Esophagus muscularis mucosa (tissue), 4 donors: Measurements from ENCODE around the gene NKPD1. TPM values are rescaled to one million over a fixed set of nuclear protein-coding genes. Genes with fewer than 3 reads are reported as not detected.

Experiments
- DNase-seq: peaks from one replicate; pipeline ENCODE4 v3.0.0-alpha.2; 2017; ENCODE audit errors: extremely low spot score
- H3K27ac ChIP-seq, 4 donors: fragments of 200-600 bp; sonication (generic); replicated peaks in 1 of 4; 1 replicate in 3 of 4; 2 replicates in 1 of 4; pipeline ENCODE4 v1.5.1; 2016 to 2019; ENCODE audit warnings: mild to moderate bottlenecking in 1 of 4
- H3K27me3 ChIP-seq, 4 donors: fragments of 200-600 bp; sonication (generic); one replicate each; pipeline versions ENCODE4 v1.5.1 to v1.6.0; 2016 to 2019
- H3K36me3 ChIP-seq, 4 donors: fragments of 200-600 bp; sonication (generic); one replicate each; pipeline ENCODE4 v1.5.1; 2016 to 2019
- H3K4me1 ChIP-seq, 4 donors: fragments of 200-600 bp; sonication (generic); one replicate each; pipeline ENCODE4 v1.5.1; 2016 to 2019
- H3K4me3 ChIP-seq, 4 donors: fragments of 200-600 bp; sonication (generic); 1 replicate in 2 of 4; 2 replicates in 2 of 4; pipeline ENCODE4 v1.5.1; 2016 to 2019; ENCODE audit warnings: mild to moderate bottlenecking in 4 of 4, moderate library complexity in 1 of 4
- H3K9me3 ChIP-seq, 4 donors: fragments of 200-600 bp; sonication (generic); 1 replicate in 3 of 4; 2 replicates in 1 of 4; pipeline ENCODE4 v1.5.1; 2016 to 2019
- CTCF ChIP-seq, 3 experiments: fragments of 200-600 bp in 2 of 3; fragments of 450-650 bp in 1 of 3; sonication (generic) in 2 of 3; IDR thresholded peaks; one replicate each; pipeline ENCODE4 v1.5.1; 2017 to 2019; ENCODE audit warnings: antibody characterized with exemption in 3 of 3, mild to moderate bottlenecking in 2 of 3, moderate library complexity in 1 of 3
- EP300 ChIP-seq: sonication (generic); formaldehyde crosslinking; IDR thresholded peaks from one replicate; pipeline ENCODE4 v1.6.1; 2017; ENCODE audit warnings: antibody characterized with exemption
- POLR2A ChIP-seq: fragments of 450-650 bp; IDR thresholded peaks from one replicate; pipeline ENCODE4 v1.6.1; 2017; ENCODE audit warnings: antibody characterized with exemption, moderate library complexity, mild to moderate bottlenecking, low read depth
- POLR2AphosphoS5 ChIP-seq, 2 donors: sonication (generic); formaldehyde crosslinking; IDR thresholded peaks; one replicate each; pipeline ENCODE4 v1.6.1; 2017; ENCODE audit warnings: antibody characterized with exemption in 2 of 2
- WGBS: methylation state at CpG from one replicate; pipeline ENCODE4 v1.1.5; 2018; 5-methylcytosine and 5-hydroxymethylcytosine counted together
- intact Hi-C: fragments of 100-400 bp; cut with DNase I; formaldehyde crosslinking; loops from one replicate; pipeline ENCODE4 v1.15.1; 2023
- total RNA-seq, 4 donors: library from RNA; depleted of rRNA; stranded (reverse); fragments of >200 nt; gene quantifications; one replicate each; pipeline versions ENCODE4 v1.1.0 to v1.2.1, GENCODE V29; 2016

The NKPD1 gene
- total RNA-seq = under 1 TPM in 1 of 4 donors, not detected in 3; 0.26 TPM

DNA sequence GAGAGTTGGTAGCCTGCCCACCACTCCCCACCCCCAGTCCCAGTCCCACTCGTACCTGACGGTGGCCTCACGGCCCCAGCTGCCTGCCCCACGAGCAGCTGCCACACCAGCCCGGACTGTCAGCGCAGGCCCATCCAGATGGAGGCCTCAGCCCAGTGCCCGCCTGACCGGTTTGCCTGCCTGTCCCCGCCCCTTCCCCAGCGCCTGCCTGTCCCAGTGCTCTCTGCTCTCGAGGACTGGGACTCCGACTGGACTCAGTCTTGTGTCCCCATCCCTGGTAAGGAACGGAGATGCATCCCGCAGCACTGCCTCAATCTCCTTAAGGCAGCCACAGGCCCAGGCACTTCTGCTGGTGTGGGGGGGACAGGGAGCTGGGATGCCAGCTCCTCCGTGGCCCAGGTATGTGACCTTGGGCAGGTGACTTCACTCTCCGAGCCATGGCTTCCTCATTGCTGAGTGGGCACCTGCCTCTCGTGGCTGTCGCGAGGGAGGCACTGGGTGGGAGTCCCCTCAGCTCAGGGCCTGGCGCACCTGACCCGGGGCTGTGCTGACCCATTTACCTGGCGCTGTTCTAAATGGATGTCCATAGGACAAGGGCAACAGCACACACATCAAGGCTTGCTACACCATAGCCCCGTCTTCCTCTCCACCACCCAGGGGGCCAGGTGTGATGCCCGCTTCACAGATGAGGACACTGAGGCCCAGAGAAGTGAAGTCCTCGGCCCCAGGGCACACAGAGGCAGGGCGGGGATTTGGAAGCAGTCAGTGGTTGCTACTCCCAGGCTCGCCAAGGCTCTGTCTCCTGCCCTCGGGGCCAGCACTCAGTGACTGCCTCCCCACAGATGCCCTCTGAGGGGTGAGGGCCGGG lies at the start of gene NKPD1:
TSS of gene NKPD1 (minus strand) at position 113 of the 868 bp plus-strand sequence. CDS start 832 bp downstream, outside the sequence.
- TF ChIP-seq POLR2AphosphoS5 (IDR thresholded peaks at IDR 0.05) (no peak), EP300 (no peak), CTCF (IDR thresholded peaks at IDR 0.05) (no peak), POLR2A (no peak)
- DNase-seq = no peak
- H3K4me1 ChIP-seq = peaks cover 9 to 28% (median 16%) of the 10 kb centered on the region in 4 donors
- H3K36me3 ChIP-seq = no peaks in the 10 kb centered on the region
- intact Hi-C loops = no loop called here
- peaks cover 0 to 64% (median 33%) of the 10 kb centered on the region in 4 donors for H3K27me3 ChIP-seq
- H3K4me3 ChIP-seq = no peak within 1 kb of the TSS
- 57% methylated on average over 6 of the region's 29 CpGs for WGBS
- H3K9me3 ChIP-seq = no peaks in the 10 kb centered on the region
- H3K27ac ChIP-seq = no peak within 1 kb of the TSS

- intact Hi-C loops = no loop called here
Measured at GRCh38 chr19:45206328-45206727, 45.5 kb upstream of the NKPD1 start.

DNA sequence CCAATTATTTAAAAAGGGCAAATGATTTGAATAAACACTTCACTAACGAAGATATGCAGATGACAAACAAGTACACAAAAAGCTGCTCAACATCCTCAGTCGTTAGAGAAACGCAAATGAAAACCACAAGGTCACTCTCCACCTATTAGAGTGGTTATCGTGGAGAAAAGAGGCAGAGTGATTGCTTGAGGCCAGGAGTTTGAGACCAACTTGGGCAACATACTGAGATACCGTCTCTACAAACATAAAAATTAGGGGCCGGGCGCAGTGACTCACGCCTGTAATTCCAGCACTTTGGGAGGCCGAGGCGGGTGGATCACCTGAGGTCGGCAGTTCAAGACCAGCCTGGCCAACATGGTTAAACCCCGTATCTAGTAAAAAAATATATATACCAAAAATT lies 45.0 kb upstream of the NKPD1 start:
- Histone ChIP-seq H3K4me1 (no peaks in the 10 kb centered on the region), H3K27me3 (peaks cover 0 to 5% (median 0%) of the 10 kb centered on the region in 4 donors), H3K9me3 (no peaks in the 10 kb centered on the region), H3K4me3 (no peak overlapping the region), H3K36me3 (no peaks in the 10 kb centered on the region), H3K27ac (no peak overlapping the region)
- TF ChIP-seq CTCF (IDR thresholded peaks at IDR 0.05) (no peak), EP300 (no peak), POLR2A (no peak), POLR2AphosphoS5 (IDR thresholded peaks at IDR 0.05) (no peak)
- WGBS = 85% methylated on average over 12 of the region's 12 CpGs
- DNase-seq = no peak
- intact Hi-C loops = no loop called here

More at GRCh38 chr19:45206328-45206727, 45.5 kb upstream of the NKPD1 start:
- no peak for DNase-seq
- Histone ChIP-seq H3K4me1 (peaks cover 0 to 2% (median 0%) of the 10 kb centered on the region in 4 donors), H3K9me3 (no peaks in the 10 kb centered on the region), H3K27me3 (peaks cover 0 to 8% (median 0%) of the 10 kb centered on the region in 4 donors), H3K4me3 (no peak overlapping the region), H3K27ac (no peak overlapping the region), H3K36me3 (no peaks in the 10 kb centered on the region)
- TF ChIP-seq POLR2AphosphoS5 (IDR thresholded peaks at IDR 0.05) = no peak
- no peak for TF ChIP-seq EP300
- TF ChIP-seq CTCF (IDR thresholded peaks at IDR 0.05) = no peak
- TF ChIP-seq POLR2A = no peak
- 89% methylated on average over 3 of the region's 3 CpGs for WGBS

GRCh38 chr19:45202637-45203036 lies 41.9 kb upstream of the NKPD1 start:
- H3K4me3 ChIP-seq = no peak overlapping the region
- TF ChIP-seq POLR2AphosphoS5 (IDR thresholded peaks at IDR 0.05) (no peak), EP300 (no peak), CTCF (IDR thresholded peaks at IDR 0.05) (no peak), POLR2A (no peak)
- no peaks in the 10 kb centered on the region for H3K4me1 ChIP-seq
- no peak for DNase-seq
- no peak overlapping the region for H3K27ac ChIP-seq
- H3K9me3 ChIP-seq = no peaks in the 10 kb centered on the region
- H3K27me3 ChIP-seq = no peaks in the 10 kb centered on the region
- H3K36me3 ChIP-seq = no peaks in the 10 kb centered on the region
- intact Hi-C loops = loop anchor here (5.0 kb wide), 1 partner anchor 35 kb away; no protein-coding TSS in a partner anchor
- 73% methylated on average over 2 of the region's 6 CpGs for WGBS
